Upper lobe of right lung (tissue), 1 donor: ENCODE measurements around the gene GABRR3. TPM values are rescaled to one million over a fixed set of nuclear protein-coding genes. Genes with fewer than 3 reads are reported as not detected.

Experiments
- ATAC-seq: fragments of 200-7000 bp; cut with Tn5 transposase; one replicate; pipeline ENCODE4 v1.9.1; 2020; ENCODE audit warnings: mild to moderate bottlenecking, moderate library complexity
- DNase-seq: peaks from one replicate; pipeline ENCODE4 v3.0.0-alpha.2; 2020
- H3K27ac ChIP-seq: fragments of 200-600 bp; one replicate; pipeline ENCODE4 v1.8.0; 2022
- H3K27me3 ChIP-seq: fragments of 200-600 bp; one replicate; pipeline ENCODE4 v1.8.0; 2022; ENCODE audit warnings: mild to moderate bottlenecking
- H3K36me3 ChIP-seq: fragments of 200-600 bp; one replicate; pipeline ENCODE4 v1.8.0; 2022
- H3K4me1 ChIP-seq: fragments of 200-600 bp; one replicate; pipeline ENCODE4 v1.8.0; 2022
- H3K4me3 ChIP-seq: fragments of 200-600 bp; one replicate; pipeline ENCODE4 v1.8.0; 2022; ENCODE audit warnings: mild to moderate bottlenecking
- H3K9me3 ChIP-seq: fragments of 200-600 bp; one replicate; pipeline ENCODE4 v1.8.0; 2022
- CTCF ChIP-seq: fragments of 200-600 bp; IDR thresholded peaks from one replicate; pipeline ENCODE4 v1.8.0; 2022; ENCODE audit warnings: antibody characterized with exemption
- intact Hi-C: fragments of 100-400 bp; cut with DNase I; formaldehyde crosslinking; loops from one replicate; pipeline ENCODE4 v1.11.0; 2022
- total RNA-seq: library from RNA; stranded (reverse); fragmentation: NEBNext Ultra II Directional; extraction: Animal tissue kit (Norgen Biotek cat#: 25700); gene quantifications from one replicate; pipeline ENCODE4 v1.2.1, GENCODE V29; 2021
- donor health status: DM: no; HTN: yes; CAD: no; lungs with severe emphysema.

The GABRR3 gene
- total RNA-seq, 1 donor from 2014 or later: not detected

GRCh38 chr3:98027085-98027446 lies 8.0 kb downstream of the GABRR3 start:
- DNase-seq (no peak), ATAC-seq (no peak)
- no peak overlapping the region for H3K4me3 ChIP-seq
- intact Hi-C loops: no loop called here
- H3K27ac ChIP-seq: no peak overlapping the region
- H3K9me3 ChIP-seq: no peaks in the 10 kb centered on the region
- H3K27me3 ChIP-seq: no peaks in the 10 kb centered on the region
- H3K4me1 ChIP-seq: no peaks in the 10 kb centered on the region
- no peaks in the 10 kb centered on the region for H3K36me3 ChIP-seq
- TF ChIP-seq CTCF: no peak

GRCh38 chr3:98026425-98027084 lies 8.6 kb downstream of the GABRR3 start:
- Histone ChIP-seq H3K9me3 (no peaks in the 10 kb centered on the region), H3K27me3 (no peaks in the 10 kb centered on the region), H3K4me1 (no peaks in the 10 kb centered on the region), H3K4me3 (no peak overlapping the region), H3K27ac (no peak overlapping the region), H3K36me3 (no peaks in the 10 kb centered on the region)
- DNase-seq (no peak), ATAC-seq (no peak)
- no peak for TF ChIP-seq CTCF
- intact Hi-C loops: no loop called here

- DNase-seq (no peak), ATAC-seq (no peak)
- no peak for TF ChIP-seq CTCF
- H3K36me3 ChIP-seq: no peaks in the 10 kb centered on the region
- H3K4me1 ChIP-seq: no peaks in the 10 kb centered on the region
- H3K27me3 ChIP-seq: no peaks in the 10 kb centered on the region
- intact Hi-C loops: no loop called here
- H3K4me3 ChIP-seq: no peak overlapping the region
- H3K27ac ChIP-seq: no peak overlapping the region
- no peaks in the 10 kb centered on the region for H3K9me3 ChIP-seq
These were observed 9.6 kb downstream of the GABRR3 start for GRCh38 chr3:98025392-98025945.

- peak; percentile 98 for TF ChIP-seq CTCF
- Histone ChIP-seq H3K27ac (no peak overlapping the region), H3K27me3 (no peaks in the 10 kb centered on the region), H3K4me3 (no peak overlapping the region), H3K4me1 (no peaks in the 10 kb centered on the region), H3K36me3 (no peaks in the 10 kb centered on the region), H3K9me3 (no peaks in the 10 kb centered on the region)
- ATAC-seq (peak; percentile 91), DNase-seq (peak; percentile 93)
- intact Hi-C loops: loop anchor here (5.0 kb wide), 1 partner anchor 231 kb away; no protein-coding TSS in a partner anchor
These were observed 11.9 kb downstream of the GABRR3 start for GRCh38 chr3:98022978-98023820.

DNA sequence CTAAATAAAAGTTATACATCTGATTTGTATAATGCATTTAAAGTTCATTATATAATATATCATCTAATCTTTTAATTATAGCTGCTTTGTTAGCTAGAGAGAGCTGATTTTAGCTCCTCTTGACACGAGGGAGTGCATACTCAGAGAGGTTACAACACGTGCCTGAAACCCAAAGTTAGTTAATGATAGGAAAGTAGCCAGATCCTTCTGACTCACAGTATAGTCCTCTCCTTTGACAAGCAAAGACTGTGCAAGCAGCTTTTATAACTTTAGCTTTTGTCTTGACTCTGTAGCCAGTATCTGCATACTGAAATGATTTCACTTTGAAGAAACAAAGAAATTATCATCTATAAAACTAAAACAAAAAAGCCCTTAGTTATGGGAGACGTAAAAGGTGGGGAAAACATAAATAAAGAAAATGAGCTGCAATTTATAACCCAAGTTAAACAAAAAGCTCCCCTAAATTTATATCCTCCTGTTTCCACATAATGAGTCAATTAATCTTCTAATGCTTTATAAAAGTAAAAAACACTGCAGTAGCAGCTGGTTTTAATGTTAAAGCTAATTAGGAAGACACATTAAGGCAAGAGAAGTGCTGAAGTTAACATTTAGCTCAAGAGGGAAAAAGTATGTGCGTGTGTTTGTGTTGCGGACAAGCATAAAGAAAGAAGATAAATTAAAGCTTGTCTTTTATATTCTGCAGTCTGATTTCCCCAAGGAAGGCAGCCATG lies 13.1 kb downstream of the GABRR3 start:
- no peak overlapping the region for H3K4me3 ChIP-seq
- no peaks in the 10 kb centered on the region for H3K27me3 ChIP-seq
- H3K27ac ChIP-seq: no peak overlapping the region
- H3K9me3 ChIP-seq: no peaks in the 10 kb centered on the region
- no peak for TF ChIP-seq CTCF
- intact Hi-C loops: loop anchor here (5.0 kb wide), 1 partner anchor 230 kb away; no protein-coding TSS in a partner anchor
- no peaks in the 10 kb centered on the region for H3K36me3 ChIP-seq
- DNase-seq (no peak), ATAC-seq (no peak)
- no peaks in the 10 kb centered on the region for H3K4me1 ChIP-seq
